ENCODE results near the gene TICAM1. TPM values are rescaled to one million over a fixed set of nuclear protein-coding genes. Genes with fewer than 3 reads are reported as not detected.

Gene TICAM1
- 1 to 10 TPM; 3.9 to 9.0 (median 4.9) TPM for total RNA-seq

DNA sequence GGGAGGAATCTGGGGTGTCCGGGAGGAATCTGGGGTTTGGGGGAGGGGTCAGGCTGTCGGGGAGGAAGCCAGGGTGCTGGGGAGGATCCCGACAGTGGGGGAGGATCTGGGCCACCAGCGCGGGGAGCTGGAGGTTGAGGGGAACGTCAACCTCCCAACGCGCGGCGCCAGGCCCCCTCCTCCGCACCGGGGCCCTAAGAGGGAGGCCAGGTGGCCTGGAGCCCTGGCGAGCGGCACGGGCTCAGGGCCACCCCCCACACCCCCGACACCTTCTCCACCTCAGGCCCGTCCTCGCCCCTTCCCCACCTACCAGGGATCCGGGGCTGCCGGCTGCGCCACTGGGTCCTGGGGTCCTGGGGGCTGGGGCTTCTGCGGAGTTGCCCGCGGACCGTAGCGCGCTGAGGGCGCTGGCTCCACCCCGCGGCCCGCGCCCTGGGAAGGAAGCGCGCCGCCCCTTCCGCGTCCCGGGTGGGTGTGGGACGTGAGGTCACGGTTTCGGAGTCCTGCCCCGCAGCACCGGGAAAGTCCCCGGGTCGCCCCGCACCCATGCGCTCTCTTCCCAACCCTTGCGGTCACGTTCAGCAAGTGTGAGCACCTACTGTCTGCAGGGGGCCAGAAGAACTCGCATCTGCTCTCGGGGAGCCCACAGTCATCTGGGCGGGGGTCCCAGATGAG is at the start of gene TICAM1:
TICAM1 (minus strand) TSS at position 409 of the 675 bp plus-strand sequence. CDS start 13,335 bp downstream, outside the sequence.
- TF ChIP-seq, protein P1, sequence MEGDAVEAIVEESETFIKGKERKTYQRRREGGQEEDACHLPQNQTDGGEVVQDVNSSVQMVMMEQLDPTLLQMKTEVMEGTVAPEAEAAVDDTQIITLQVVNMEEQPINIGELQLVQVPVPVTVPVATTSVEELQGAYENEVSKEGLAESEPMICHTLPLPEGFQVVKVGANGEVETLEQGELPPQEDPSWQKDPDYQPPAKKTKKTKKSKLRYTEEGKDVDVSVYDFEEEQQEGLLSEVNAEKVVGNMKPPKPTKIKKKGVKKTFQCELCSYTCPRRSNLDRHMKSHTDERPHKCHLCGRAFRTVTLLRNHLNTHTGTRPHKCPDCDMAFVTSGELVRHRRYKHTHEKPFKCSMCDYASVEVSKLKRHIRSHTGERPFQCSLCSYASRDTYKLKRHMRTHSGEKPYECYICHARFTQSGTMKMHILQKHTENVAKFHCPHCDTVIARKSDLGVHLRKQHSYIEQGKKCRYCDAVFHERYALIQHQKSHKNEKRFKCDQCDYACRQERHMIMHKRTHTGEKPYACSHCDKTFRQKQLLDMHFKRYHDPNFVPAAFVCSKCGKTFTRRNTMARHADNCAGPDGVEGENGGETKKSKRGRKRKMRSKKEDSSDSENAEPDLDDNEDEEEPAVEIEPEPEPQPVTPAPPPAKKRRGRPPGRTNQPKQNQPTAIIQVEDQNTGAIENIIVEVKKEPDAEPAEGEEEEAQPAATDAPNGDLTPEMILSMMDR (IDR thresholded peaks at IDR 0.05; ENCODE audit: low read depth), result no peak

DNA sequence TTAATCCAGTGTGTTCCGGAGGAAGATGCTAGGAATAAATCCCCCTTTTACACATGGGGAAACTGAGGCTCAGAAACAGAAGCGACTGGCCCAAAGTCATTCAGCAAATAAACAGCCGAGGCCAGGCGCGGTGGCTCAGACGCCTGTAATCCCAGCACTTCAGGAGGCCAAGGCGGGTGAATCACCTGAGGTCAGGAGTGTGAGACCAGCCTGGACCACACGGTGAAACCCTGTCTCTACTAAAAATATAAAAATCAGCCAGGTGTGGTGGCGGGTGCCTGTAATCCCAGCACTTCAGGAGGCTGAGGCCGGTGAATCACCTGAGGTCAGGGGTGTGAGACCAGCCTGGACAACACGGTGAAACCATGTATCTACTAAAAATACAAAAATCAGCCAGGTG is 47.5 kb upstream of the TICAM1 start:
- TF ChIP-seq, protein P1 (IDR thresholded peaks at IDR 0.05; ENCODE audit: low read depth), result no peak

DNA sequence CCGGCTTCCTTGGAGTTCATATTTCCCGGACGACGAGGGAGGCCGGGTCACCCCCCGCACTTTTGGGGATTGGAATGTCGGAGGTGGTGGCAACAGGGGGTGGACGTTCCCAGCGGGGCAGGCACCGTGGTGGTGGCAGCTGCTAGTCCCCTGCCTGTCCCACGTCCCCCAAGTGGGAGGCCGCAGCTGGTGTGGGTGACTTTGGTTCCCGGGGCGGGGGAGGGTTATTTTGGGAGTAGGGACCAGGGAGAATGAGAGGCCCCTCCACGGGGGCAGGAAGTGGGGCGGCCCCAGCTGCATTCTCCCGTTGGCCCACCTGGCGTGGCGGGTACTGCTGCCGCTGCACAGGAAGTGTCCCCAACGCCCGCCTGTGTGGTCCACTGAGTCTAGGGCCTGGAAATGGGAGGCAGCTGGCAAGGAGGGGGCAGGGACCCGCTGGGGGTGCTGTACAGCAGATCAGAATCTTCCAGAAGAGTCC is 47.0 kb upstream of the TICAM1 start:
- TF ChIP-seq, protein P1 (IDR thresholded peaks at IDR 0.05; ENCODE audit: low read depth), result no peak

DNA sequence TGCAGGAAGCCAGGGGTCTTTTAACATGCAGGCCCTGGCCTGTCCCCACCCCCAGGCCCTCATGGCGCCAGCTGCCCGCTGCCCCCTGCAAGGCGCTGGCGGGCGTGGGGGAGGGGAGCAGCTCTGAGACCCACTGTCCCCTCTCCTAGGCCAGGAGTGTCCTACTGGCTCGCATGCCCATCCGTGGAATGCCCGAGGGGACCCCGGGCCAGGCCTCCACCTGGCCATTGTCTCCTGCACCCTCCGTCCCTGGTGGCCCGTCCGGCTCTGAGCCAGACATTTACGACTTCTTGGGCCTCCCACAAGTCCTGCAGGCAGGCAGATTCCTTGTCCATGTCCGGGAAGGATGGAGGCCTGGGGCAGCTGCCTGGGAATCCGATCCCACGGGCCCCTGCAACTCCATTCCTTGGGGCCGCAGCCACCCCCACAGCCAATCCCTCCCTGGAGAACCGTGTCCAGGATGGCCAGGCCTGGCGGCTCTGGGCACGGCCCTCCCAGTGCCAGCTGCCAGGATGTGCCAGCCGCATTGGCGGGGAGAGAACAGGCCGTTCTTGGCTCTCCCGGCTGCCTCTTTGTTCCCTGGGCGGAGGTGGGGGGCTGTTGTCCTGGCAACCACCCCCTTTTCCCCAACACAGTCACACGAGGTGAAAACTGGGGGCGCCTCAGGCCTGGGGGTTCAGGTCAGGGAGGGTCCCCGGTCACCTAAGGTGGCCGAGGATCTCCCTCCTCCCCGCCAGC is 46.4 kb upstream of the TICAM1 start:
- TF ChIP-seq, protein P1 (IDR thresholded peaks at IDR 0.05; ENCODE audit: low read depth), result no peak

DNA sequence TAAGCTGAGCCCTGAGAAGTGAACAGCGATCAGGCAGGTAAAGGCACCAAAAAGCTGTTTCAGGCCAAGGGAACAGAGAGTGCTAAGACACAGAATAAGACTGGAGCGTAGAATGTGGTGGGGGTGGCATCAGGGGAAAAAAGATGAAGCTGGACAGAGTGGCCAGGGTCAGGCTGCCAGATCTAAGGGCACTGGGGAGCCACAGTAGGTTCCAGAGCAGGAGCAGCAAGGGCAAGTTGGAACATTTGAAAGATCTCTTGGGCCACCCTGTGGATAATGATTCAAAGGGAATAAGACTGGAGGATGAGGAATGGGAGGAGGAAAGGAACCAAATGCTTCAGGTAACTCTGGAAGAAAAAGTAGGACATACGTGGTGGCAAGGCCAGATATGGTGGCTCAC is 42.4 kb upstream of the TICAM1 start:
- TF ChIP-seq, protein P1 (IDR thresholded peaks at IDR 0.05; ENCODE audit: low read depth), result no peak

DNA sequence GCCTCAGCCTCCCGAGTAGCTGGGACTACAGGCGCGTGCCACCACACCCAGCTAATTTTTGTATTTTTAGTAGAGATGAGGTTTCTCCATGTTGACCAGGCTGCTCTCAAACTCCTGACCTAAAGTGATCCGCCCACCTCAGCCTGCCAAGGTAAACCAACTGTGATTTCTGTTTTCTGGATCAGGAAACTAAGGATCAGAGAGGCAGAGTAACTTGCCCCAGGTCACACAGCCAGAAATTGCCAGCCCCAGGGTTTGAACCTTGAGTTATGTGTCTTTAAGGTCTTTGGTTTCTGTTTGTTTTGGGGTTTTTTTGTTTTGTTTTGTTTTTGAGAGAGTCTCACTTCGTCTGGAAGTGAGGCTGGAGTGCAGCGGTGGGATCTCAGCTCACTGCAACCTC is 40.2 kb upstream of the TICAM1 start:
- TF ChIP-seq, protein P1 (IDR thresholded peaks at IDR 0.05; ENCODE audit: low read depth), result no peak

DNA sequence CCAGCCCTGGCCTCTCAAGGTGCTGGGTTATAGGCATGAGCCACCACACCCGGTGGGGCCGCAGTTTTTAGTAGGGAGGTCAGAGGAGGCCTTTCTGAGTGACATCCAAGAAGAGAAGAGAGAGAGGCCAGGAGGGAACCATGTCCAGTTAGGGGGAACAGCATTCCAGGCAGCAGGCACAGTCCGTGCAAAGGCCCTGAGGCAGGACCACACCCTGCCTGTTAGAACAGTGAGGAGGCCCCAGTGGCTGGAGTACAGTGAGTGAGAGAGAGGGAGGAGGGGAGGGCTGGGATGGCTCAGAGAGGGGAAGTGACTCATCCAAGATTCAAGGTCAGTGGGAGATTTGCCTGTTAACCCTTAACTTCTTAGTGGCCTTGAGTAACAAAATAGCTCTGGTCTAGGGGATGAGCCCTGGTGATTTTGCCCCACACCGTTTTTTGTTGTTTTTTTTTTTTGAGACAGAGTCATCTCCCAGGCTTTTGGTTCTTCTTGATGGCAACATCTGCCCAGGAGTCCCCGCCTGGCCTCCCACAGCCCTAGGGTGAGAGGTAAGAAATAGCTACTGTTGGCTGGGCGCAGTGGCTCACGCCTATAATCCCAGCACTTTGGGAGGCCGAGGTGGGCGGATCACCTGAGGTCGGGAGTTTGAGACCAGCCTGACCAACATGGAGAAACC is 38.7 kb upstream of the TICAM1 start:
- TF ChIP-seq, protein P1 (IDR thresholded peaks at IDR 0.05; ENCODE audit: low read depth), result no peak

Data from subcutaneous adipose tissue (tissue), 4 donors.